Osteoblast (primary cell): ENCODE measurements around the gene HLF. TPM values are rescaled to one million over a fixed set of nuclear protein-coding genes. Genes with fewer than 3 reads are reported as not detected.

Source experiments
- DNase-seq: peaks from one replicate; pipeline ENCODE4 v3.0.0; 2011; ENCODE audit warnings: low spot score, mixed read lengths; ENCODE audit not compliant: insufficient read length; ENCODE audit errors: missing footprints
- H2AFZ ChIP-seq: 2 replicates; pipeline ENCODE4 v1.6.0; 2011; ENCODE audit warnings: mild to moderate bottlenecking, low read length
- H3K27ac ChIP-seq: 2 replicates; pipeline ENCODE4 v1.5.1; 2011; ENCODE audit warnings: mild to moderate bottlenecking, low read depth, low read length, moderate library complexity
- H3K27me3 ChIP-seq: 2 replicates; pipeline ENCODE4 v1.6.0; 2012; ENCODE audit warnings: mild to moderate bottlenecking, control low read depth, inconsistent platforms, low read length, moderate library complexity; ENCODE audit not compliant: insufficient read depth
- H3K36me3 ChIP-seq: 2 replicates; pipeline ENCODE4 v1.5.1; 2011; ENCODE audit warnings: mild to moderate bottlenecking, low read length, control low read depth, moderate library complexity; ENCODE audit not compliant: insufficient read depth
- H3K4me1 ChIP-seq: 2 replicates; pipeline ENCODE4 v1.5.1; 2011; ENCODE audit warnings: mild to moderate bottlenecking, low read length, control low read depth, moderate library complexity; ENCODE audit not compliant: insufficient read depth
- H3K4me2 ChIP-seq: 2 replicates; pipeline ENCODE4 v1.6.0; 2011; ENCODE audit warnings: mild to moderate bottlenecking, low read length; ENCODE audit not compliant: insufficient read depth
- H3K4me3 ChIP-seq: fragments of 200-600 bp; sonication (generic); 3 replicates; pipeline ENCODE4 v1.5.1; 2012; ENCODE audit warnings: mild to moderate bottlenecking, low read length, inconsistent platforms; ENCODE audit not compliant: insufficient read depth
- H3K79me2 ChIP-seq: 2 replicates; pipeline ENCODE4 v1.6.0; 2012; ENCODE audit warnings: mild to moderate bottlenecking, low read length, control low read depth, inconsistent platforms; ENCODE audit not compliant: insufficient read depth
- H3K9me3 ChIP-seq: 2 replicates; pipeline ENCODE4 v1.5.1; 2011; ENCODE audit warnings: low read depth, low read length, control low read depth
- H4K20me1 ChIP-seq: 2 replicates; pipeline ENCODE4 v1.6.0; 2012; ENCODE audit warnings: mild to moderate bottlenecking, low read length, control low read depth; ENCODE audit not compliant: insufficient read depth
- CTCF ChIP-seq: IDR thresholded peaks from 2 replicates; pipeline ENCODE4 v1.5.1; 2011; ENCODE audit warnings: mild to moderate bottlenecking, low read depth, low read length, moderate library complexity; ENCODE audit errors: extremely low read depth
- total RNA-seq: library from RNA; depleted of rRNA; stranded (reverse); fragments of >200 nt; gene quantifications from 2 replicates; pipeline ENCODE4 v1.2.3, GENCODE V29; 2012

Gene HLF
- total RNA-seq, 1 donor = under 0.01 TPM

GRCh38 chr17:55311767-55312375 lies 47.1 kb downstream of the HLF start:
- Histone ChIP-seq H3K36me3 (no peaks in the 10 kb centered on the region), H3K9me3 (no peaks in the 10 kb centered on the region), H3K27me3 (no peaks in the 10 kb centered on the region), H3K27ac (no peak overlapping the region), H3K79me2 (no peaks in the 10 kb centered on the region), H3K4me1 (no peaks in the 10 kb centered on the region), H2AFZ (no peak overlapping the region), H3K4me2 (no peak overlapping the region), H4K20me1 (no peaks in the 10 kb centered on the region), H3K4me3 (no peak overlapping the region)
- DNase-seq = no peak
- TF ChIP-seq CTCF = no peak

- no peak for TF ChIP-seq CTCF
- H3K27ac ChIP-seq = no peak overlapping the region
These were observed 48.1 kb downstream of the HLF start for GRCh38 chr17:55312852-55313251.

GRCh38 chr17:55314061-55314783 lies 49.5 kb downstream of the HLF start:
- no peaks in the 10 kb centered on the region for H3K36me3 ChIP-seq
- TF ChIP-seq CTCF = no peak
- no peaks in the 10 kb centered on the region for H4K20me1 ChIP-seq
- H3K9me3 ChIP-seq = no peaks in the 10 kb centered on the region
- no peaks in the 10 kb centered on the region for H3K4me1 ChIP-seq
- no peak overlapping the region for H2AFZ ChIP-seq
- no peak overlapping the region for H3K4me2 ChIP-seq
- H3K4me3 ChIP-seq = no peak overlapping the region
- no peaks in the 10 kb centered on the region for H3K79me2 ChIP-seq
- no peak for DNase-seq
- H3K27me3 ChIP-seq = no peaks in the 10 kb centered on the region
- H3K27ac ChIP-seq = no peak overlapping the region

More at GRCh38 chr17:55312852-55313251, 48.1 kb downstream of the HLF start:
- Histone ChIP-seq H2AFZ (no peak overlapping the region), H3K4me1 (no peaks in the 10 kb centered on the region), H4K20me1 (no peaks in the 10 kb centered on the region), H3K4me3 (no peak overlapping the region), H3K4me2 (no peak overlapping the region), H3K9me3 (no peaks in the 10 kb centered on the region), H3K36me3 (no peaks in the 10 kb centered on the region), H3K27me3 (no peaks in the 10 kb centered on the region), H3K79me2 (no peaks in the 10 kb centered on the region)
- no peak for DNase-seq

- Histone ChIP-seq H3K79me2 (no peaks in the 10 kb centered on the region), H3K36me3 (no peaks in the 10 kb centered on the region), H3K4me2 (no peak overlapping the region), H4K20me1 (no peaks in the 10 kb centered on the region), H3K4me1 (no peaks in the 10 kb centered on the region), H3K4me3 (no peak overlapping the region), H3K27me3 (no peaks in the 10 kb centered on the region), H3K9me3 (no peaks in the 10 kb centered on the region), H3K27ac (no peak overlapping the region), H2AFZ (no peak overlapping the region)
- DNase-seq = no peak
- no peak for TF ChIP-seq CTCF
These were observed 50.2 kb downstream of the HLF start for GRCh38 chr17:55314784-55315491.
